CD4-positive, alpha-beta T cell (primary cell): ENCODE measurements around the gene RASA3. TPM values are rescaled to one million over a fixed set of nuclear protein-coding genes. Genes with fewer than 3 reads are reported as not detected.

Source experiments
- ATAC-seq: fragments of 200-7000 bp; cut with Tn5 transposase; one replicate; pipeline ENCODE4 v1.10.0; 2022; ENCODE audit warnings: mild to moderate bottlenecking; ENCODE audit not compliant: poor library complexity
- CTCF ChIA-PET: fragments of 350-600 bp; sonication (Branson Sonifier 250); formaldehyde crosslinking; loops from one replicate; lab custom pipeline; 2021; ENCODE audit warnings: antibody characterized with exemption, inconsistent platforms; lab: Charles Lee
- POLR2A ChIA-PET: fragments of 350-600 bp; sonication (Branson Sonifier 250); formaldehyde crosslinking; loops from one replicate; lab custom pipeline; 2021; ENCODE audit warnings: antibody characterized with exemption, inconsistent platforms; lab: Charles Lee
- DNase-seq, 14 experiments: peaks; one replicate each; pipeline ENCODE4 v3.0.0-alpha.2; 2013 to 2020; ENCODE audit warnings: mixed read lengths in 2 of 14
- H3K27ac ChIP-seq, 2 donors: one replicate each; pipeline versions ENCODE4 v1.5.1 to v1.7.0; 2013; ENCODE audit warnings: low read length in 2 of 2, low read depth in 1 of 2, mild to moderate bottlenecking in 1 of 2
- H3K27me3 ChIP-seq, 2 experiments: 1 replicate in 1 of 2; 2 replicates in 1 of 2; pipeline versions ENCODE4 v1.6.1 to v1.7.0; 2013; ENCODE audit warnings: low read length in 2 of 2, control low read depth in 1 of 2, mild to moderate bottlenecking in 1 of 2, moderate library complexity in 1 of 2; ENCODE audit not compliant: insufficient read depth in 2 of 2, control insufficient read depth in 1 of 2
- H3K36me3 ChIP-seq: one replicate; pipeline ENCODE4 v1.6.1; 2013; ENCODE audit warnings: low read length, control low read depth; ENCODE audit not compliant: insufficient read depth
- H3K4me1 ChIP-seq: one replicate; pipeline ENCODE4 v1.6.1; 2013; ENCODE audit warnings: low read length, control low read depth; ENCODE audit not compliant: insufficient read depth
- H3K4me3 ChIP-seq: one replicate; pipeline ENCODE4 v1.5.1; 2013; ENCODE audit warnings: mild to moderate bottlenecking, low read length, moderate library complexity
- H3K9me3 ChIP-seq, 2 experiments: 1 replicate in 1 of 2; 2 replicates in 1 of 2; pipeline versions ENCODE4 v1.6.1 to v1.7.0; 2013; ENCODE audit warnings: low read length in 2 of 2, mild to moderate bottlenecking in 2 of 2, control low read depth in 1 of 2, moderate library complexity in 1 of 2; ENCODE audit not compliant: control insufficient read depth in 1 of 2, insufficient read depth in 1 of 2
- H3K27ac Mint-ChIP-seq: one replicate; pipeline ENCODE4 v1.8.0; 2020; ENCODE audit warnings: mixed read lengths
- H3K27me3 Mint-ChIP-seq: one replicate; pipeline ENCODE4 v1.8.0; 2021; ENCODE audit warnings: mixed read lengths
- H3K36me3 Mint-ChIP-seq: one replicate; pipeline ENCODE4 v1.8.0; 2021; ENCODE audit warnings: low read depth, mixed read lengths
- H3K4me1 Mint-ChIP-seq: one replicate; pipeline ENCODE4 v1.8.0; 2021; ENCODE audit warnings: low read depth, mixed read lengths
- H3K4me3 Mint-ChIP-seq: one replicate; pipeline ENCODE4 v1.8.0; 2020; ENCODE audit warnings: mild to moderate bottlenecking, mixed read lengths
- H3K9me3 Mint-ChIP-seq: one replicate; pipeline ENCODE4 v1.8.0; 2020; ENCODE audit warnings: mixed read lengths
- CTCF ChIP-seq: fragments of 200-600 bp; IDR thresholded peaks from one replicate; pipeline ENCODE4 v1.8.0; 2022; ENCODE audit warnings: antibody characterized with exemption, mild to moderate bottlenecking
- intact Hi-C, 2 experiments: fragments of 100-400 bp; cut with DNase I in 1 of 2; cut with micrococcal nuclease in 1 of 2; formaldehyde crosslinking; loops; one replicate each; pipeline versions ENCODE4 v1.15.1 to v1.9.0; 2023 to 2025; cut with DNase I, micrococcal nuclease
- total RNA-seq, 174 experiments: library from RNA in 2 of 174; stranded (reverse) in 2 of 174; gene quantifications; one replicate each; pipeline ENCODE4 v1.2.3 and lab custom pipeline; 2021 to 2026

Gene RASA3
- total RNA-seq, 2 experiments from 2014 or later = 181 to 184 TPM

- intact Hi-C loops = no loop called here
- Histone ChIP-seq H3K27ac (no peak overlapping the region), H3K4me1 (peaks cover 40% of the 10 kb centered on the region), H3K27me3 (no peaks in the 10 kb centered on the region), H3K9me3 (no peaks in the 10 kb centered on the region), H3K36me3 (no peaks in the 10 kb centered on the region), H3K4me3 (no peak overlapping the region)
- H3K4me3 Mint-ChIP-seq = peak overlapping the region; percentile 42
- no peaks in the 10 kb centered on the region for H3K27me3 Mint-ChIP-seq
- POLR2A ChIA-PET = interaction anchor here (1.2 kb wide), 1 partner anchor 12 kb away, joined by 4 read pairs; no protein-coding TSS in a partner anchor
- H3K4me1 Mint-ChIP-seq = peaks cover 33% of the 10 kb centered on the region
- H3K36me3 Mint-ChIP-seq = peaks cover 10% of the 10 kb centered on the region
- peak overlapping the region; percentile 82 for H3K27ac Mint-ChIP-seq
- ATAC-seq = no peak
- TF ChIP-seq CTCF = no peak
- no peaks in the 10 kb centered on the region for H3K9me3 Mint-ChIP-seq
- CTCF ChIA-PET = interaction anchor here (1.1 kb wide), 1 partner anchor 26 kb away, joined by 3 read pairs; no protein-coding TSS in a partner anchor
- DNase-seq = no peak
Measured at GRCh38 chr13:114136576-114136975, 4.2 kb upstream of the RASA3 start.

DNA sequence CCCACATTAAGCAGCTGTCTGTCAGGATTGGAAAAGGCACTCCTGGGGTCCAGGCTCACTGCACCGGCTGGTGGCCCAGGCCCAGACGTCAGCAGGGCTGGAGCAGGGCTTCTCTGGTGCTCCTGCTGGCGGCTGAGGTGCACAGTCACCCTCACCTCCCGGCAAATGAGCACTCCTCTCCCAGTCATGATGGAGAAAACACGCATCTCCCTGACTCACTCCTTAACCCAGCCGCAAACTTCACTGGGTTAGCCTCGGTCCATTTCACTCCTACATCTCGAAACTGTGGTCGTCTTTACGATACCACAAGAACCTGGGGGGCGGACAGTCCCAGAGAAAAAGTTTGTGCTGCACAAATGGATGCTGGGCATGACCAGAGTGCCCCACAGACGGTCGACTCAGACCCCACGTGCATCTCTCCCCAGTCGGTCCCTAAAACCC lies 3.3 kb upstream of the RASA3 start:
- Mint-ChIP-seq H3K36me3 (peaks cover 18% of the 10 kb centered on the region), H3K27me3 (no peaks in the 10 kb centered on the region), H3K27ac (peak overlapping the region; percentile 82), H3K4me1 (peaks cover 39% of the 10 kb centered on the region), H3K9me3 (no peaks in the 10 kb centered on the region), H3K4me3 (peak overlapping the region; percentile 67)
- Histone ChIP-seq H3K27ac (no peak overlapping the region), H3K4me1 (peaks cover 34% of the 10 kb centered on the region), H3K9me3 (no peaks in the 10 kb centered on the region), H3K4me3 (no peak overlapping the region), H3K36me3 (no peaks in the 10 kb centered on the region), H3K27me3 (no peaks in the 10 kb centered on the region)
- no peak for ATAC-seq
- CTCF ChIA-PET = interaction anchor here (1.0 to 1.1 kb wide), 2 partner anchors 12 to 26 kb away, joined by 3 read pairs; no protein-coding TSS in a partner anchor
- peak in 1 of 14 experiments; percentile 4 for DNase-seq
- POLR2A ChIA-PET = interaction anchor here (1.3 to 2.7 kb wide), 3 partner anchors 13 to 91 kb away, joined by 3 to 15 read pairs (median 3); no protein-coding TSS in a partner anchor
- intact Hi-C loops = no loop called here
- TF ChIP-seq CTCF = no peak

- H3K27ac Mint-ChIP-seq = peak overlapping the region; percentile 82
- TF ChIP-seq CTCF = no peak
- peaks cover 20% of the 10 kb centered on the region for H3K36me3 Mint-ChIP-seq
- intact Hi-C loops = no loop called here
- Histone ChIP-seq H3K4me3 (no peak overlapping the region), H3K4me1 (peaks cover 34% of the 10 kb centered on the region), H3K27me3 (no peaks in the 10 kb centered on the region), H3K36me3 (no peaks in the 10 kb centered on the region), H3K9me3 (no peaks in the 10 kb centered on the region), H3K27ac (peak overlapping the region in 1 of 2 donors; percentile 45)
- peak overlapping the region; percentile 67 for H3K4me3 Mint-ChIP-seq
- ChIA-PET CTCF (interaction anchor here (0.6 to 1.4 kb wide), 3 partner anchors 8 to 141 kb away, joined by 3 read pairs; no protein-coding TSS in a partner anchor), POLR2A (interaction anchor here (0.8 to 2.7 kb wide), 4 partner anchors 13 to 92 kb away, joined by 3 to 15 read pairs (median 3); no protein-coding TSS in a partner anchor)
- peaks cover 41% of the 10 kb centered on the region for H3K4me1 Mint-ChIP-seq
- DNase-seq (peak in 1 of 14 experiments; percentile 4), ATAC-seq (no peak)
- no peaks in the 10 kb centered on the region for H3K27me3 Mint-ChIP-seq
- no peaks in the 10 kb centered on the region for H3K9me3 Mint-ChIP-seq
Measured at GRCh38 chr13:114134944-114135610, 2.7 kb upstream of the RASA3 start.
